NCI-H2196 (cell line): ENCODE data around the gene ZFPM1.

Source experiments
- DNase-seq: peaks from one replicate; lab custom pipeline; 2025; ENCODE audit not compliant: unreplicated experiment; lab: John Stamatoyannopoulos, UW

The ZFPM1 gene

DNA sequence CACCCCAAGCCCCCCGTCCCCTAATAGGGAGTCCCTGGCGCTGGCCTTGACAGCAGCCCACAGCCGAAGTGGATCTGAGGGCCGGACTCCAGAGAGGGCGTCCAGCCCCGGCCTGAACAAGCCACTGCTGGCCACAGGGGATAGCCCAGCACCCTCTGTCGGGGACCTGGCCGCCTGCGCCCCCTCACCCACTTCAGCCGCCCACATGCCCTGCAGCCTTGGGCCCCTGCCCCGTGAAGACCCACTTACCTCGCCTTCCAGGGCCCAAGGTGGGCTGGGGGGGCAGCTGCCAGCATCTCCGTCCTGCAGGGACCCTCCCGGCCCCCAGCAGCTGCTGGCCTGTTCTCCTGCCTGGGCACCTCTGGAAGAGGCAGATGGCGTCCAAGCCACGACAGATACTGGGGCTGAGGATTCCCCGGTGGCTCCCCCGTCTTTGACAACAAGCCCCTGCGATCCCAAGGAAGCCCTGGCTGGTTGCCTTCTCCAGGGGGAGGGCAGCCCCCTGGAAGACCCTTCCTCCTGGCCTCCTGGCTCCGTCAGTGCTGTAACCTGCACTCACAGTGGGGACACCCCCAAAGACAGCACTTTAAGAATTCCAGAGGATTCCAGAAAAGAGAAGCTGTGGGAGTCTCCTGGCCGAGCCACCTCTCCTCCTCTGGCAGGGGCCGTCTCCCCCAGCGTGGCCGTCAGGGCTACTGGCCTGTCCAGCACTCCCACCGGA is 19.3 kb upstream of the ZFPM1 start:
- no peak for DNase-seq

DNA sequence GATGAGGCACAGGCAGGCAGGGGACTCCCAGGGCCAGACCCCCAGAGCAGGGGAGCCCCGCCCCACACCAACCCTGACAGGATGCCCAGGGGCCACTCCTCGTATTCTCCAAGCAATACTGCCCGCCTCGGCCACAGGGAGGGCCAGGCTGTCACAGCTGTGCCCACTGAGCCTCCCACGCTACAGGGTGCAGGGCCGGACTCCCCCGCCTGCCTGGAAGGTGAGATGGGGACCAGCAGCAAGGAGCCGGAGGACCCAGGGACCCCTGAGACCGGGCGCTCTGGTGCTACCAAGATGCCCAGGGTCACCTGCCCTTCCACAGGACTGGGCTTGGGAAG is 18.8 kb upstream of the ZFPM1 start:
- no peak for DNase-seq

DNA sequence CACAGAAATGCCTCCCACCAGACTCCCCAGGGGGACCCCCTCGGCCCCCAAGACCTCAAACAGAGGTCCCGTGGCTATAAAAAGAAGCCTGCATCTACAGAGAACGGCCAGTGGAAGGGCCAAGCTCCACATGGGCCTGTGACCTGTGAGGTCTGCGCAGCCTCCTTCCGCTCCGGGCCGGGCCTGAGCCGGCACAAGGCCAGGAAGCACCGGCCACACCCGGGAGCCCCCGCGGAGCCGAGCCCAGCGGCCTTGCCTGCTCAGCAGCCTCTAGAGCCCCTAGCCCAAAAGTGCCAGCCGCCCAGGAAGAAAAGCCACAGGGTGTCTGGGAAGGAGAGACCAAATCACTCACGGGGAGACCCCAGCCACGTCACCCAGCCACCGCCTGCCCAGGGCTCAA is 18.3 kb upstream of the ZFPM1 start:
- DNase-seq = no peak

DNA sequence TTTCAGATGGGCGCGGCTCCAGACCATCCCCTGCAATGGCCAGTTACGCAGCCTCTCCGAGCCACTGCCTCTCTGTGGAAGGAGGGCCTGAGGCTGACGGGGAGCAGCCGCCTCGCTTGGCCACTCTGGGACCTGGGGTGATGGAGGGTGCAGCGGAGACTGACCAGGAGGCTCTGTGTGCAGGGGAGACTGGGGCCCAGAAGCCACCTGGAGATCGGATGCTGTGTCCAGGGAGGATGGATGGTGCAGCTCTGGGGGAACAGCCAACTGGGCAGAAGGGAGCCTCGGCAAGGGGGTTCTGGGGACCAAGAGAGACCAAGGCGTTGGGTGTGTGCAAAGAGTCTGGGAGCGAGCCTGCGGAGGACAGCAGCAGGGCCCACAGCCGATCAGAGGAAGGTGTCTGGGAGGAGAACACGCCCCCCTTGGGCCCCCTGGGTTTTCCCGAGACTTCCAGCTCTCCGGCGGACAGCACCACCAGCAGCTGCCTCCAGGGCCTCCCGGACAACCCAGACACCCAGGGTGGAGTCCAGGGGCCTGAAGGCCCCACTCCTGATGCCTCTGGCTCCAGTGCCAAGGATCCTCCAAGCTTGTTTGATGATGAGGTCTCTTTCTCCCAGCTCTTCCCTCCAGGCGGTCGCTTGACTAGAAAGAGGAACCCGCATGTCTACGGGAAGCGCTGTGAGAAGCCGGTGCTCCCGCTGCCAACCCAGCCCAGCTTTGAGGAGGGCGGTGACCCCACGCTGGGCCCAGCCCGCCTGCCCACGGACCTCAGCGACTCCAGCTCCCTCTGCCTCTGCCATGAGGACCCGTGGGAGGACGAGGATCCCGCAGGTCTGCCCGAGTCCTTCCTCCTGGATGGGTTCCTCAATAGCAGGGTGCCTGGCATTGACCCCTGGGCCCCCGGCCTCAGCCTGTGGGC is 17.4 kb upstream of the ZFPM1 start:
- no peak for DNase-seq

DNA sequence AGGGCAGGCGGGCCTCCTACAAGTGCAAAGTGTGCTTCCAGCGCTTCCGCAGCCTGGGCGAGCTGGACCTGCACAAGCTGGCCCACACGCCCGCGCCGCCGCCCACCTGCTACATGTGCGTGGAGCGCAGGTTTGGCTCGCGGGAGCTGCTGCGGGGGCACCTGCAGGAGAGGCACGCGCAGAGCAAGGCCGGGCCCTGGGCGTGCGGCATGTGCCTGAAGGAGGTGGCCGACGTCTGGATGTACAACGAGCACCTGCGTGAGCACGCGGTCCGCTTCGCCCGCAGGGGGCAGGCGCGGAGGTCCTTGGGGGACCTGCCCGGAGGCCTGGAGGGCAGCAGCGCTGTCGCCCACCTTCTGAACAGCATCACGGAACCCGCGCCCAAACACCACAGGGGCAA is 16.3 kb upstream of the ZFPM1 start:
- DNase-seq = no peak

DNA sequence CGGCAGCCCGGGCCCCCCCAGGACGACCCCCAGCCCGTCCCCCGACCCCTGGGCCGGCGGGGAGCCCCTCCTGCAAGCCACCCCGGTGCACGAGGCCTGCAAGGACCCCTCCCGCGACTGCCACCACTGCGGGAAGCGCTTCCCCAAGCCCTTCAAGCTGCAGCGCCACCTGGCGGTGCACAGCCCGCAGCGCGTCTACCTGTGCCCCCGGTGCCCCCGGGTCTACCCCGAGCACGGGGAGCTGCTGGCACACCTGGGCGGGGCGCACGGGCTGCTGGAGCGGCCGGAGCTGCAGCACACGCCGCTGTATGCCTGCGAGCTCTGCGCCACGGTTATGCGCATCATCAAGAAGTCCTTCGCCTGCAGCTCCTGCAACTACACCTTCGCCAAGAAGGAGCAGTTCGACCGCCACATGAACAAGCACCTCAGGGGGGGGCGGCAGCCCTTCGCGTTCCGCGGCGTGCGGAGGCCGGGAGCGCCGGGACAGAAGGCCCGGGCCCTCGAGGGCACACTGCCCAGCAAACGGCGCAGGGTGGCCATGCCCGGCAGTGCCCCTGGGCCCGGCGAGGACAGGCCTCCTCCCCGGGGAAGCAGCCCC is 15.6 kb upstream of the ZFPM1 start:
- DNase-seq = peak; percentile 50

DNA sequence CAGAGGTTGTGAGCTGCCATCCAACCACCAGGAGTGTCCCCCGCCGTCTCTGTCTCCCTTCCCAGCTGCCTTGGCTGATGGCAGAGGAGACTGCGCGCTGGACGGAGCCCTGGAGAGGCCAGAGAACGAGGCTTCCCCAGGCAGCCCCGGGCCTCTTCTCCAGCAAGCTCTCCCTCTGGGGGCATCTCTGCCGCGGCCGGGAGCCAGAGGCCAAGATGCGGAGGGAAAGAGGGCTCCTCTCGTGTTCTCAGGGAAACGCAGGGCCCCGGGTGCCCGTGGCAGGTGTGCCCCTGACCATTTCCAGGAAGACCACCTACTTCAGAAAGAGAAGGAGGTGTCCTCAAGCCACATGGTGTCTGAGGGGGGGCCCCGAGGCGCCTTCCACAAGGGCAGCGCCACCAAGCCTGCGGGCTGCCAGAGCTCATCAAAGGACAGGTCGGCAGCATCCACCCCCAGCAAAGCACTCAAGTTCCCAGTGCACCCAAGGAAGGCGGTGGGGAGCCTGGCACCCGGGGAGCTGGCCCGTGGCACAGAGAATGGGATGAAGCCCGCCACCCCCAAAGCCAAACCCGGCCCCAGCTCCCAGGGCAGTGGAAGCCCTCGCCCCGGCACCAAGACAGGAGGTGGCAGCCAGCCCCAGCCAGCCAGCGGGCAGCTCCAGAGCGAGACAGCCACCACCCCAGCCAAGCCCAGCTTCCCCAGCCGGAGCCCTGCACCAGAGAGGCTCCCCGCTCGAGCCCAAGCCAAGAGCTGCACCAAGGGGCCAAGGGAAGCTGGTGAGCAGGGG is 14.8 kb upstream of the ZFPM1 start:
- no peak for DNase-seq

DNA sequence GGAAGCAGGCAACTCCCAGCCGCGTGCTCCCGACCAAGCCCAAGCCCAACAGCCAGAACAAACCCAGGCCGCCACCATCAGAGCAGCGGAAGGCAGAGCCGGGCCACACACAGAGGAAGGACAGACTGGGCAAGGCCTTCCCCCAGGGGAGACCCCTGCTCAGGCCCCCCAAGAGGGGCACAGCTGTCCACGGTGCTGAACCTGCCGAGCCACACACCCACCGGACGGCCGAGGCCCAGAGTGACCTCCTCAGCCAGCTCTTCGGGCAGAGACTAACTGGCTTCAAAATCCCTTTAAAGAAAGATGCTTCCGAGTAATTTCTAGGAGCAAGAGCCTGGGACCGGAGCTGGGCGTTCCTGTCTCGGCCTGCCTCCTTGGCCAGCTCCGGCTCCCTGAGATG is 14.1 kb upstream of the ZFPM1 start:
- no peak for DNase-seq

DNA sequence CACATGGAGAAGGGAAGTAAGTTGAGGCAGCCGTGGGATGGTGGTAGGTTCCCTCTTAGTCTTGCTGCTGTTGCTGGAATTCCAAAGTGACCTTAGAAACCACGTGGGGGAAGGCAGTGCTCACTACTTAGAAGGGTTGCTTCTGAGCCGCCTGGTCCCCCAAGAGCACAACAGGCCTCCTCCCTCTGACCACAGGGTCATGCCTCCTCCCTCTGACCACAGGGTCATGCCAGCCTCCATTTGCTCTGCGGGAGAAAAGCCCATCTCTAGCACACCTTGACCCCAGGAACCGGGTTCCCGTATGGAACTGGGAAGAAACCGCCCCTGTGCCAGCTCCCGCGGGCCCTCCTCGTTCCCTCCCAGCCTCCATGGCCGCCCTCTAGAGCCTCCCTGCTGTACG is 13.4 kb upstream of the ZFPM1 start:
- DNase-seq = no peak

DNA sequence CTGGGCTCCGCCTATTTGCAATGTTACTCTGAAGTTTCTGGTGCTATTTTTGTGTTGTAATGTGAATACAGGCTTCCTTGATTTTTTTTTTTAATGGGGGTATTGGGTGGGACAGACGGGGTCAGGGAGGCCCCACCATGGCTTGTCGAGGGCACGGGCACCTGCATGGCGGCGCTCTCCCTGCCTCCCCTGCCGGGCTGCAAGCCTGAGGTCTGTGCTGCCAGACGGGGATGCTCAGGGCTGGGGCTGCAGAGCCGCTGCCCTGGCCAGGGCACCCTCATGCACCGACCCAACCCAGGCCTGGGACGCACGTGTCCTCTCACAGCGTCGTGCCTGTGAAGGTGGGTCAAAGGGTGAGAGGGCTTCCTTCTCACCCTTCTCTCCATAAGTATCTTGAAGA is 13.0 kb upstream of the ZFPM1 start:
- no peak for DNase-seq

DNA sequence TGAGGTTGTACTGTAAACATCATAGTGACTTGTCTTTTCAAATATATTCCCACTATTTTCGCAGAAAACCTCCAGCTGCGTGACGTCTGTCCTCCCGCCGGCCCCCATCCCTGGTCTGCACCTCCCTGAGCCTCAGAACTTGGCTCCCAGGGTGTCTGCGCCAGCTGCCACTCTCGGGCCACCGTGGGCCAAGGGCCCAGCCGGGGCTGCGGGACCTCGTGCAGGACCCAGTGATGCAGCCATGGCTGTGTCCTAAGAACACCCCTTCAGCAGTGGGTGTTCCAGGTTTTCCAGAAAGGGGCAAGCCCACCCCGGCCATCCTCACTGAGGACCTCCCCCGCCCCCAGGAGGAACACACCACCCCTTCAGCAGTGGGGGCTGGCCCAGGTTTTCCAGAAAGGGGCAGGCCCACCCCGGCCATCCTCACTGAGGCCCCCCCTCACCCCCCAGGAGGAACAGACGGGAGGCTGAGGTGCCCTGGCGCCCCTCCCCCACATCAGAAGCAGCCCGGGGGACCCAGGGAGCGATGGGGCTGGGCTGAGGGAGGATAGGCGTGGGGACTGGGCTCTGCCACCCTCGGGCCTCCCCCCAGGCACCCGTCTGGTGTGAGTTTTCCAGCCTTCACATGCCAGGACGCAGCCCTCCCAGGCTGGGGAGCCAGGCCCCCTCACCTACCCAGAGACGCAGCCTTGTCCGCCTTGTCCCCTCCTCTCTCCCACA is 12.2 kb upstream of the ZFPM1 start:
- DNase-seq = no peak

DNA sequence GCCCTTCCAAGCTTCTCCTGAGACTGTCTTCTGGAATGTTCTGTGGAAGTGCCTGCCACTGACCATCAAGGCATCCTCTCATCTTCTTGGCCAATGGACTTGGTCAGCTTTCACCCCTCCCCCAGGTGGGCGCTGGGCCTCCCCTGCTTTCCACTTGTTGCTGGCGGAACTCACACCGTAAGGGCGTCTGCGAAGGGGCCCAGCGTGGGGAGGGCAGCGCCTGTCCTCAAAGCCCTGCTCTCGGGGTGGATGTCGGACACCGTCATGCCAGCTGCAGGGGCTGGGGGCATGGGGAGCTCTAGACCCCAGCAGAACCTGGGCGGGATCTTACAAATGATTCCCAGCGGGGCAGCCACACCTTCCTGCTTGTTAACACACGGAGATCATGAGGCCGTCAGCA is 11.6 kb upstream of the ZFPM1 start:
- DNase-seq = no peak

DNA sequence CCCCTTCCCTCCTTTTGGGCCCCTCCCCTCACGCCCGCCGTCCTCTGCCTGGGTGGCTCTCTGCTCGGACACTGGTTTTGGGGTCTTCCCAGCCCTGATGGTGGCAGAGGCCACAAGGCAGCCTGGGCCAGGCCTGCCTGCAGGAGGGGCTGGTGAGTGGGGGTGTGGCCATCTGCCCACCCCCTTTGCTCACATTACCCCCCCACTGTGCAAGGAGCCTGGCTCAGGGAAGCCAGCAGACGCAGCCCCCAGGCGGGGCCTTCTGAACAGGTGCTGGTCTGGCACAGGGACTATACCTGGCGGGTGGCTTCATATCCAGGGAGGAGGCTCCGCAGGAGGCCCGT is 10.7 kb upstream of the ZFPM1 start:
- DNase-seq = no peak

DNA sequence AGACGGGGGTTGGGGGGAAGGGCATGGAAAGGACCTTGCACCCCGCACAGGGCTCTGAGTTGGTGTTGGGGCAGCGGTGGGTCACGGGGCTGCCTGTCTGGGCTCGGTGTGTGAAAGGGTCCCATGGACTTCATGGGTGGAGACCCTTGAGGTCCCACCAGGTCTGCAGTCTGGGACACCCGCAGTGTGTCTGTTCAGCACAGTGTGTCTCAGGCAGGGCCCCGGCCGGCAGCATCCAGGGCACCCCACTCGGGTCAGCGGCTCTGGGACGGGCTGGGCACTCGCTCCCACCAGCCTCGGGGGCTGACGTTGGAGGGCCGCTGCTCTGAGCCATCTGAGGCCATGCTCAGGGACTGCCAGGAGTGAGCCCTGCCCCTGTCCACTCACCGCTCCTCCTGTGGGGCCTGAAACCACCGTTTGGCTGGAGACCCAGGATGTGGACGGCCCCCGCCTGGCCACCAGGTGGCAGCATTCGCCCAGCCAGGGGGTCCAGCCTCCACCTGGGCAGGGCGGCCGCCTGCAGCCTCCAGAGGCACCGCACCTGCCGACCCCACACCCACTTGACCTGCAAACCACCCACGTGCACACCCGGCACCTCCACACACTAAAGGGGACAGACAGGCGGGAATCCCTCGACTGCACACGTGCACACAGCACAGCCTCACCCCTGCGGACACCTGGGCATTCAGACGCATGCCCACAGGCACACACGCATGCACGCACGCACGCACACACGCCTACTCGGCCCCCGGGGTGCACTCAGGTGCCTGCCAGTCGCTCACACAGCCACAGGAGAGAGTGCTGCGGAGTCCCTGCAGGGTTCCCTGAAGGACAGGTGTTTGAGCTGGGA is 10.1 kb upstream of the ZFPM1 start:
- DNase-seq = peak; percentile 69

DNA sequence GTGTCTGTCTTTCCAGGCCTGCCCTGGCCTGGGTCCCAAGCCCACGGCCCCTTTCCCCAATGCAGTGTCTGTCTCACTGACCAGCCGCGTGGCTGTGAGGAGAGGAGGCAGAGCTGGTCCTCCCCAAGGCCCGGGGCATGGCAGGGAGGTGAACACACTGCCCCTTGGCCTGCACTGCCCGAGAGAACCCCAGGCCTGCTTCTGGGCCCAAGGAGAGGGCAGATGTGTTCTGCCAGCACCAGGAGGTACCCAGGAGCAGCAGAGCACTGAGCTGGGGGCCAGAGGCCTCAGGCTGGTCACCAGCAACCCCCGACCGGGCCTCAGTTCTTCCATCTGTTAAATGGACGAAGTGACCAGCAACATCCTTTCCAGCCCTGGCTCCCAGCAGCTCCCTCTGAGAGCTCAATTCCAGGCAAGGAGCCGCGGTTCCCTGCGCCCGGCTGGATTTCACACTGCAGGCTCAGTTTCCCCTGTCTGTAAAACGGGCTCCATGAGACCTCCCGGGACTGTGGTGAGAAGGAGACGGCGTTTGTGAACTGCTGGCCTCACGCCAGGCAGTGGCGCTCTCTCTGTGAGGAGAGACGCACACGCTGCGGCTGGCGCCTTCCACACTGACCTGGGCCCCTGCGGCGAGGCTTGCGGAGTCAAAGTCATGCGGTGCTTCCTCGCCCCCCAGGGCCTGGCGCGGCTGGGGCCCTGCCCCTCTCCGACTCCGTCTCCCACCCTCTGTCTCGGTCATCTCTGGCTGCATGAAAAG is 8.1 kb upstream of the ZFPM1 start:
- no peak for DNase-seq

DNA sequence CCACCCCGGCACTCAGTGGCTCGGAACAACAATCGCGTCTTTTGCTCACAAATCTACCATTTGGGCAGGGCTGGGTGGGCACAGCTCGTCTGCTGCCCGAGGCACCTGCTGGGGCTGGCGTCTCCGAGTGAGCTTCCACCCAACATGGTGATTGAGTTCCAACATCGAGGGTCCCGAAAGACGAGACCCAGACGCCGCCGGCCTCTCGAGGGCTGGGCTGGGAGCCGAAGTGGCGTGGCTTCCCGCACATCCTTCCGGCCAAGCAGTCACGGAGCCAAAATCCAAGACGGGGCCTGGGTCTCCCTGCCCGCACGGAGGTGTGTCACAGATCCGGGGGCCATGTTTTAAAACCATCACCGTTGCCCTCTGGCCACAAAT is 7.5 kb upstream of the ZFPM1 start:
- DNase-seq = no peak

DNA sequence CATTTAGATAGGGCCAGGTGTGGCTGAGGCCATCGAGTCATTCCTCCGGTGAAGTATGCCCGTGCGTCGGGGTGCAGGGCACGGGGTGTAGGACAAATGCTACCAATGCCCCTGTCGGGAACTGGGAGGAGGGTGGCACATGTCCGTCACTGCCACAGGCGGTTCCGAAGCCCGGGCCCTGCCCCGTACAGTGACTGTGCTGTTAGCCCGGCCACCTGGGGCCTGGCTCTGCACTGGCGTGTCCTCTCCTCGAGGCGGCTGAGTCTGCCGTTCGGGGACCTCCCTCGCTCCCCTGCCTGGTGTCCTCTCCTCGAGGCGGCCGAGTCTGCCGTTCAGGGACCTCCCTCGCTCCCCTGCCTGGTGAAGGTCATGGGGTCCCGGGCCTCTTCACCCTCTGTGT is 7.0 kb upstream of the ZFPM1 start:
- no peak for DNase-seq

DNA sequence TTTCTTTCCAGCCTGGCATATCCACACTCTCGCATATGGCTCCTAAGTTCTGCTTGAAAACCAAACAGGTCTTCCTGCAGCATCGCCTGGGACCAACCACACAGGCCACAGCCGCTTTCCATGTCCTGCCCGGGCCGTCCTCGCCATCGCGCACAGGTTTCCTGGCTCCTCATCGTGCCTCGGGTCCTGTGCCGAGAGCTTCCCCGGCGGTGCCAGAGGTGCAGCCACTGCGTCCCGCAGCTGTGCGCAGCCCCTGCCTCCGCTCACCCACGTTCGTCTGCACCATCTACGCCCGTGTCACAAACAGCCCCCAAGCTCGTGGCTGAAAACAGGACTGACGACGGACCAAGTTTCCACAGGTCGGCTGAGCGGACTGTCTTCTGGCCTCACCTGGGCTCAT is 6.3 kb upstream of the ZFPM1 start:
- DNase-seq = no peak

DNA sequence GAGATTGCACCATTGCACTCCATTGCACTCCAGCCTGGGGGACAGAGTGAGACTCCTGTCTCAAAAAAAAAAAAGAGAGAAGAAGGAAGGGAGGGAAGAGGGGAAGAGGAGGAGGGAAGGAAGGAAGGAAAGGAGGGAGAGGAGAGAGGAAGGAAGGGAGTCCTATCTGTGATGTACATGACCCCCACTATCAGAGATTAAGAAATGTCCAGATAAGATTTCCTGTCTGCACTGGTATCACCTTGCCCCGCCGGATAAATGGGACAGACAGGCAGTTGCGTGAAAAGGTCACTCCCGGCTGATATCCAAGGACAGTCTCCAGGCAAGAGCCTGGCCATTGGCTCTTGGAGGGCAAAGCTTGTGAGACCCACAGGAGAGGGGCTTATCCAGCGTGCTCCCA is 5.2 kb upstream of the ZFPM1 start:
- DNase-seq = no peak
